Measurements from ENCODE around the gene RPS6KA1.

The RPS6KA1 gene

GRCh38 chr1:26560403-26560780 lies 30.8 kb downstream of the RPS6KA1 start:
- no peak for TF ChIP-seq CTCF (IDR thresholded peaks at IDR 0.05; ENCODE audit: insufficient read depth, low read depth, low read length, missing control alignments)
- no peak for DNase-seq (ENCODE audit: low read depth)
- no peak overlapping the region for H3K4me3 ChIP-seq (ENCODE audit: low read length)

- no peak overlapping the region for H3K4me3 ChIP-seq (ENCODE audit: low read length)
- DNase-seq (ENCODE audit: low read depth), result no peak
- TF ChIP-seq CTCF (IDR thresholded peaks at IDR 0.05; ENCODE audit: insufficient read depth, low read depth, low read length, missing control alignments), result no peak
Measured at GRCh38 chr1:26570287-26570686, 40.7 kb downstream of the RPS6KA1 start.

- no peak for TF ChIP-seq CTCF (IDR thresholded peaks at IDR 0.05; ENCODE audit: insufficient read depth, low read depth, low read length, missing control alignments)
- no peak for DNase-seq (ENCODE audit: low read depth)
Measured at GRCh38 chr1:26571381-26571780, 41.8 kb downstream of the RPS6KA1 start.

GRCh38 chr1:26574018-26574417 lies 44.5 kb downstream of the RPS6KA1 start:
- H3K4me3 ChIP-seq (ENCODE audit: low read length), result no peak overlapping the region
- no peak for TF ChIP-seq CTCF (IDR thresholded peaks at IDR 0.05; ENCODE audit: insufficient read depth, low read depth, low read length, missing control alignments)
- no peak for DNase-seq (ENCODE audit: low read depth)

More at GRCh38 chr1:26571381-26571780, 41.8 kb downstream of the RPS6KA1 start:
- H3K4me3 ChIP-seq (ENCODE audit: low read length), result no peak overlapping the region

- no peak for DNase-seq (ENCODE audit: low read depth)
- no peak overlapping the region for H3K4me3 ChIP-seq (ENCODE audit: low read length)
- no peak for TF ChIP-seq CTCF (IDR thresholded peaks at IDR 0.05; ENCODE audit: insufficient read depth, low read depth, low read length, missing control alignments)
Measured at GRCh38 chr1:26574719-26575251, 45.2 kb downstream of the RPS6KA1 start.

- no peak for DNase-seq (ENCODE audit: low read depth)
- TF ChIP-seq CTCF (IDR thresholded peaks at IDR 0.05; ENCODE audit: insufficient read depth, low read depth, low read length, missing control alignments), result no peak
- no peak overlapping the region for H3K4me3 ChIP-seq (ENCODE audit: low read length)
Measured at GRCh38 chr1:26575348-26575747, 45.8 kb downstream of the RPS6KA1 start.

- no peak overlapping the region for H3K4me3 ChIP-seq (ENCODE audit: low read length)
- TF ChIP-seq CTCF (IDR thresholded peaks at IDR 0.05; ENCODE audit: insufficient read depth, low read depth, low read length, missing control alignments), result no peak
- DNase-seq (ENCODE audit: low read depth), result no peak
Measured at GRCh38 chr1:26578167-26578566, 48.6 kb downstream of the RPS6KA1 start.
